ENCODE results near the gene SNAP29.

The SNAP29 gene

GRCh38 chr22:20889025-20889704 is 30.4 kb downstream of the SNAP29 start (continued):
- TF ChIP-seq ZNF335 (tag by site-specific recombination; conservative IDR thresholded peaks at IDR 0.05) (no peak), KLF17 (tag by site-specific recombination; IDR thresholded peaks at IDR 0.05) (no peak), ZNF449 (tag by site-specific recombination; IDR thresholded peaks at IDR 0.05) (no peak), OVOL3 (tag by site-specific recombination; IDR thresholded peaks at IDR 0.05) (no peak)

GRCh38 chr22:20889904-20890540 is 31.2 kb downstream of the SNAP29 start:
- peaks cover 0 to 37% of the 10 kb centered on the region in 2 experiments; a peak in 2 of 3 replicates for H3K36me3 ChIP-seq (ENCODE audit: control insufficient read depth in 2 of 2, insufficient read depth in 1 of 2, low read length in 2 of 2)
- no peak for TF ChIP-seq ZNF398 (tag by site-specific recombination; IDR thresholded peaks at IDR 0.05)
- no peak for TF ChIP-seq ZBTB48 (tag by site-specific recombination; IDR thresholded peaks at IDR 0.05)
- no peak for TF ChIP-seq ZNF501 (tag by site-specific recombination; IDR thresholded peaks at IDR 0.05)
- POLR2A ChIA-PET: no interaction called here
- CTCF ChIA-PET: interaction anchor here (0.6 to 0.9 kb wide), 2 partner anchors 27 to 153 kb away, joined by 3 read pairs; partner anchors contain the start of gene CRKL
- no peak overlapping the region for H3K4me3 ChIP-seq (ENCODE audit: low read depth, low read length)
- no peaks in the 10 kb centered on the region for H3K4me1 ChIP-seq (ENCODE audit: control insufficient read depth, insufficient read depth, low read length)
- no peaks in the 10 kb centered on the region for H3K9me3 ChIP-seq (ENCODE audit: control insufficient read depth, insufficient read depth, low read depth, low read length)
- no peak overlapping the region for H3K27ac ChIP-seq (ENCODE audit: extremely low read depth, low read depth, low read length)

- Histone ChIP-seq H3K27ac (ENCODE audit: extremely low read depth, low read depth, low read length) (no peak overlapping the region), H3K4me3 (ENCODE audit: low read depth, low read length) (no peak overlapping the region), H3K36me3 (ENCODE audit: control insufficient read depth in 2 of 2, insufficient read depth in 1 of 2, low read length in 2 of 2) (peaks cover 0 to 33% of the 10 kb centered on the region in 2 experiments; a peak in 2 of 3 replicates), H3K9me3 (ENCODE audit: control insufficient read depth, insufficient read depth, low read depth, low read length) (no peaks in the 10 kb centered on the region), H3K4me1 (ENCODE audit: control insufficient read depth, insufficient read depth, low read length) (no peaks in the 10 kb centered on the region)
- ChIA-PET POLR2A (no interaction called here), CTCF (no interaction called here)
- TF ChIP-seq ZNF626 (tag by site-specific recombination; IDR thresholded peaks at IDR 0.05) (no peak), CTCF (tag by site-specific recombination; IDR thresholded peaks at IDR 0.05) (no peak), ZBTB10 (tag by site-specific recombination; IDR thresholded peaks at IDR 0.05) (no peak), ZNF776 (tag by site-specific recombination; IDR thresholded peaks at IDR 0.05; ENCODE audit: borderline replicate concordance) (no peak), ZNF747 (tag by site-specific recombination; IDR thresholded peaks at IDR 0.05) (no peak), KLF8 (tag by site-specific recombination; IDR thresholded peaks at IDR 0.05) (no peak)
These were observed 32.2 kb downstream of the SNAP29 start for GRCh38 chr22:20890975-20891374.
